ENCODE measurements around the gene EBNA1BP2.
"Not testable (repeated sequence)": the region's sequence is repeated elsewhere in the genome, so short reads cannot be mapped to it uniquely, and the experiment has no call there.

EBNA1BP2 gene

GRCh38 chr1:43147625-43148327, 24.3 kb downstream of the EBNA1BP2 start:
- no peak overlapping the region for H3K4me3 Mint-ChIP-seq
- H3K27me3 Mint-ChIP-seq (ENCODE audit: low read depth), result peaks cover 54% of the 10 kb centered on the region

GRCh38 chr1:43144237-43144636, 27.9 kb downstream of the EBNA1BP2 start:
- Mint-ChIP-seq H3K27me3 (ENCODE audit: low read depth) (peaks cover 53% of the 10 kb centered on the region), H3K36me3 (ENCODE audit: low read depth) (no peaks in the 10 kb centered on the region), H3K9me3 (peaks cover 3% of the 10 kb centered on the region), H3K27ac (no peak overlapping the region), H3K4me1 (ENCODE audit: low read depth) (no peaks in the 10 kb centered on the region), H3K4me3 (no peak overlapping the region)
- no peak for DNase-seq (ENCODE audit: low spot score)

More at GRCh38 chr1:43147625-43148327, 24.3 kb downstream of the EBNA1BP2 start:
- Mint-ChIP-seq H3K36me3 (ENCODE audit: low read depth) (no peaks in the 10 kb centered on the region), H3K9me3 (no peaks in the 10 kb centered on the region), H3K4me1 (ENCODE audit: low read depth) (no peaks in the 10 kb centered on the region), H3K27ac (no peak overlapping the region)
- peak; percentile 13 for DNase-seq (ENCODE audit: low spot score)

GRCh38 chr1:43143441-43143888, 28.6 kb downstream of the EBNA1BP2 start:
- peaks cover 45% of the 10 kb centered on the region for H3K27me3 Mint-ChIP-seq (ENCODE audit: low read depth)
- H3K4me1 Mint-ChIP-seq (ENCODE audit: low read depth), result no peaks in the 10 kb centered on the region
- no peak overlapping the region for H3K4me3 Mint-ChIP-seq
- no peak overlapping the region for H3K27ac Mint-ChIP-seq
- no peak for DNase-seq (ENCODE audit: low spot score)
- H3K9me3 Mint-ChIP-seq, result peaks cover 3% of the 10 kb centered on the region
- H3K36me3 Mint-ChIP-seq (ENCODE audit: low read depth), result no peaks in the 10 kb centered on the region

- Mint-ChIP-seq H3K9me3 (peaks cover 3% of the 10 kb centered on the region), H3K27me3 (ENCODE audit: low read depth) (peaks cover 28% of the 10 kb centered on the region), H3K36me3 (ENCODE audit: low read depth) (no peaks in the 10 kb centered on the region), H3K4me3 (no peak overlapping the region), H3K27ac (no peak overlapping the region), H3K4me1 (ENCODE audit: low read depth) (no peaks in the 10 kb centered on the region)
- DNase-seq (ENCODE audit: low spot score), result no peak
Measured at GRCh38 chr1:43140583-43140982, 31.5 kb downstream of the EBNA1BP2 start.

- no peak for DNase-seq (ENCODE audit: low spot score)
- H3K9me3 Mint-ChIP-seq, result peaks cover 3% of the 10 kb centered on the region
- H3K4me3 Mint-ChIP-seq, result no peak overlapping the region
- H3K27ac Mint-ChIP-seq, result no peak overlapping the region
- no peaks in the 10 kb centered on the region for H3K36me3 Mint-ChIP-seq (ENCODE audit: low read depth)
- H3K27me3 Mint-ChIP-seq (ENCODE audit: low read depth), result peaks cover 22% of the 10 kb centered on the region
- H3K4me1 Mint-ChIP-seq (ENCODE audit: low read depth), result no peaks in the 10 kb centered on the region
Measured at GRCh38 chr1:43140010-43140409, 32.1 kb downstream of the EBNA1BP2 start.

GRCh38 chr1:43139295-43139694, 32.8 kb downstream of the EBNA1BP2 start:
- not testable (repeated sequence) for H3K9me3 Mint-ChIP-seq; H3K27ac Mint-ChIP-seq; H3K4me1 Mint-ChIP-seq (ENCODE audit: low read depth); H3K36me3 Mint-ChIP-seq (ENCODE audit: low read depth); H3K4me3 Mint-ChIP-seq; DNase-seq (ENCODE audit: low spot score)
- peaks cover 19% of the 10 kb centered on the region for H3K27me3 Mint-ChIP-seq (ENCODE audit: low read depth)

- H3K4me3 Mint-ChIP-seq, result no peak overlapping the region
- peaks cover 3% of the 10 kb centered on the region for H3K9me3 Mint-ChIP-seq
- no peaks in the 10 kb centered on the region for H3K36me3 Mint-ChIP-seq (ENCODE audit: low read depth)
- H3K27me3 Mint-ChIP-seq (ENCODE audit: low read depth), result peaks cover 17% of the 10 kb centered on the region
- no peaks in the 10 kb centered on the region for H3K4me1 Mint-ChIP-seq (ENCODE audit: low read depth)
- H3K27ac Mint-ChIP-seq, result no peak overlapping the region
- no peak for DNase-seq (ENCODE audit: low spot score)
Measured at GRCh38 chr1:43137445-43138052, 34.5 kb downstream of the EBNA1BP2 start.

GRCh38 chr1:43135857-43136781, 36.0 kb downstream of the EBNA1BP2 start:
- H3K36me3 Mint-ChIP-seq (ENCODE audit: low read depth), result no peaks in the 10 kb centered on the region
- no peak overlapping the region for H3K27ac Mint-ChIP-seq
- H3K4me3 Mint-ChIP-seq, result no peak overlapping the region
- peaks cover 3% of the 10 kb centered on the region for H3K9me3 Mint-ChIP-seq
- H3K27me3 Mint-ChIP-seq (ENCODE audit: low read depth), result peaks cover 16% of the 10 kb centered on the region
- no peak for DNase-seq (ENCODE audit: low spot score)
- no peaks in the 10 kb centered on the region for H3K4me1 Mint-ChIP-seq (ENCODE audit: low read depth)

GRCh38 chr1:43134640-43135039, 37.5 kb downstream of the EBNA1BP2 start:
- Mint-ChIP-seq H3K36me3 (ENCODE audit: low read depth) (no peaks in the 10 kb centered on the region), H3K27ac (no peak overlapping the region), H3K9me3 (no peaks in the 10 kb centered on the region), H3K4me3 (no peak overlapping the region), H3K27me3 (ENCODE audit: low read depth) (peaks cover 25% of the 10 kb centered on the region), H3K4me1 (ENCODE audit: low read depth) (no peaks in the 10 kb centered on the region)
- DNase-seq (ENCODE audit: low spot score), result no peak

GRCh38 chr1:43134068-43134467, 38.0 kb downstream of the EBNA1BP2 start:
- Mint-ChIP-seq H3K4me3 (no peak overlapping the region), H3K9me3 (no peaks in the 10 kb centered on the region), H3K27me3 (ENCODE audit: low read depth) (peaks cover 25% of the 10 kb centered on the region), H3K36me3 (ENCODE audit: low read depth) (no peaks in the 10 kb centered on the region), H3K4me1 (ENCODE audit: low read depth) (no peaks in the 10 kb centered on the region), H3K27ac (no peak overlapping the region)
- no peak for DNase-seq (ENCODE audit: low spot score)

GRCh38 chr1:43129426-43129825, 42.7 kb downstream of the EBNA1BP2 start:
- Mint-ChIP-seq H3K27ac (no peak overlapping the region), H3K4me3 (no peak overlapping the region), H3K36me3 (ENCODE audit: low read depth) (no peaks in the 10 kb centered on the region), H3K9me3 (no peaks in the 10 kb centered on the region), H3K27me3 (ENCODE audit: low read depth) (peaks cover 38% of the 10 kb centered on the region), H3K4me1 (ENCODE audit: low read depth) (no peaks in the 10 kb centered on the region)
- no peak for DNase-seq (ENCODE audit: low spot score)

GRCh38 chr1:43128816-43129215, 43.3 kb downstream of the EBNA1BP2 start:
- DNase-seq (ENCODE audit: low spot score), result no peak
- no peaks in the 10 kb centered on the region for H3K4me1 Mint-ChIP-seq (ENCODE audit: low read depth)
- no peaks in the 10 kb centered on the region for H3K9me3 Mint-ChIP-seq
- H3K27me3 Mint-ChIP-seq (ENCODE audit: low read depth), result peaks cover 34% of the 10 kb centered on the region
- no peak overlapping the region for H3K4me3 Mint-ChIP-seq
- H3K27ac Mint-ChIP-seq, result no peak overlapping the region
- no peaks in the 10 kb centered on the region for H3K36me3 Mint-ChIP-seq (ENCODE audit: low read depth)

- H3K27me3 Mint-ChIP-seq (ENCODE audit: low read depth), result peaks cover 18% of the 10 kb centered on the region
- no peaks in the 10 kb centered on the region for H3K9me3 Mint-ChIP-seq
- H3K4me3 Mint-ChIP-seq, result no peak overlapping the region
- H3K36me3 Mint-ChIP-seq (ENCODE audit: low read depth), result no peaks in the 10 kb centered on the region
- H3K4me1 Mint-ChIP-seq (ENCODE audit: low read depth), result no peaks in the 10 kb centered on the region
- no peak for DNase-seq (ENCODE audit: low spot score)
- H3K27ac Mint-ChIP-seq, result no peak overlapping the region
Measured at GRCh38 chr1:43123031-43123430, 49.1 kb downstream of the EBNA1BP2 start.

All from T-helper 2 cell treated with Interferon-gamma antibody and Interleukin-4, amounts not matched to agents 5 μg/mL and 100 μg/mL, for 36 hours (primary cell).